Posterior vena cava (tissue), 2 donors: ENCODE measurements around the gene CAPN7. TPM values are rescaled to one million over a fixed set of nuclear protein-coding genes. Genes with fewer than 3 reads are reported as not detected.
"Not testable (repeated sequence)": the region's sequence is repeated elsewhere in the genome, so short reads cannot be mapped to it uniquely, and the experiment has no call there.

ENCODE experiments used
- DNase-seq: peaks from one replicate; pipeline ENCODE4 v3.0.0-alpha.2; 2020; ENCODE audit warnings: low spot score
- intact Hi-C, 2 donors: fragments of 100-400 bp; cut with DNase I; formaldehyde crosslinking; loops; one replicate each; pipeline versions ENCODE4 v1.14.1 to v1.14.2; 2022 to 2023
- total RNA-seq, 2 donors: library from RNA; stranded (reverse); fragmentation: NEBNext Ultra II Directional; extraction: Animal tissue kit (Norgen Biotek cat#: 25700); gene quantifications; one replicate each; pipeline ENCODE4 v1.2.1, GENCODE V29; 2021
- donor health status: DM: yes; HTN: yes; CAD: no.
- donor health status: DM: yes; HTN: yes; CAD: no.

CAPN7 gene
- total RNA-seq, 2 donors from 2014 or later = 28.4 to 39.5 TPM

GRCh38 chr3:15186477-15187164, 19.4 kb upstream of the CAPN7 start:
- DNase-seq, intact Hi-C loops: not testable (repeated sequence)

GRCh38 chr3:15197340-15198029, 8.6 kb upstream of the CAPN7 start:
- DNase-seq = no peak

GRCh38 chr3:15198686-15199085, 7.4 kb upstream of the CAPN7 start:
- intact Hi-C loops = no loop called here
- no peak for DNase-seq

More at GRCh38 chr3:15197340-15198029, 8.6 kb upstream of the CAPN7 start:
- intact Hi-C loops = no loop called here

GRCh38 chr3:15199493-15200105, 6.4 kb upstream of the CAPN7 start:
- DNase-seq = no peak
- intact Hi-C loops = loop anchor here in 1 of 2 donors (10.0 kb wide), 1 partner anchor 205 kb away; no protein-coding TSS in a partner anchor

- intact Hi-C loops = loop anchor here in 1 of 2 donors (10.0 kb wide), 1 partner anchor 201 kb away; no protein-coding TSS in a partner anchor
- no peak for DNase-seq
These were observed 2.0 kb upstream of the CAPN7 start for GRCh38 chr3:15204005-15204404.

- no peak for DNase-seq
- intact Hi-C loops = loop anchor here in 1 of 2 donors (10.0 kb wide), 1 partner anchor 199 kb away; no protein-coding TSS in a partner anchor
These were observed 538 bp upstream of the CAPN7 start for GRCh38 chr3:15205482-15205933.

GRCh38 chr3:15206662-15207576, 873 bp downstream of the CAPN7 start:
- no peak for DNase-seq
- intact Hi-C loops = loop anchor here in 1 of 2 donors (10.0 kb wide), 1 partner anchor 198 kb away; no protein-coding TSS in a partner anchor

GRCh38 chr3:15207836-15208504, 1.9 kb downstream of the CAPN7 start:
- no peak for DNase-seq
- intact Hi-C loops = loop anchor here in 1 of 2 donors (10.0 kb wide), 1 partner anchor 197 kb away; no protein-coding TSS in a partner anchor

- no peak for DNase-seq
- intact Hi-C loops = no loop called here
These were observed 5.9 kb downstream of the CAPN7 start for GRCh38 chr3:15211937-15212336.

GRCh38 chr3:15214758-15215157, 8.7 kb downstream of the CAPN7 start:
- DNase-seq = no peak
- intact Hi-C loops = no loop called here

GRCh38 chr3:15215996-15216395, 9.9 kb downstream of the CAPN7 start:
- DNase-seq = no peak
- intact Hi-C loops = no loop called here

GRCh38 chr3:15216501-15216900, 10.5 kb downstream of the CAPN7 start:
- intact Hi-C loops = no loop called here
- DNase-seq = no peak

- intact Hi-C loops = no loop called here
- DNase-seq = no peak
These were observed 11.1 kb downstream of the CAPN7 start for GRCh38 chr3:15217011-15217671.

GRCh38 chr3:15217841-15218267, 11.8 kb downstream of the CAPN7 start:
- no peak for DNase-seq

GRCh38 chr3:15218689-15219088, 12.6 kb downstream of the CAPN7 start:
- no peak for DNase-seq
- intact Hi-C loops = no loop called here

More at GRCh38 chr3:15217841-15218267, 11.8 kb downstream of the CAPN7 start:
- intact Hi-C loops = no loop called here

- intact Hi-C loops = no loop called here
- no peak for DNase-seq
These were observed 14.0 kb downstream of the CAPN7 start for GRCh38 chr3:15220056-15220455.

GRCh38 chr3:15220661-15221060, 14.6 kb downstream of the CAPN7 start:
- no peak for DNase-seq
- intact Hi-C loops = no loop called here
